Astrocyte of the cerebellum (primary cell): ENCODE data around the gene SLC36A2.
"Not testable (repeated sequence)": the region's sequence is repeated elsewhere in the genome, so short reads cannot be mapped to it uniquely, and the experiment has no call there.

Source experiments
- DNase-seq: peaks from one replicate; pipeline ENCODE4 v3.0.0-alpha.2; 2011; ENCODE audit warnings: low read depth
- H3K4me3 ChIP-seq: 2 replicates; pipeline ENCODE4 v1.5.1; 2011; ENCODE audit warnings: mild to moderate bottlenecking, low read depth, low read length, moderate library complexity
- CTCF ChIP-seq: IDR thresholded peaks from 2 replicates; pipeline ENCODE4 v1.5.1; 2012; ENCODE audit warnings: low read length, low read depth, moderate library complexity, mild to moderate bottlenecking; ENCODE audit errors: missing control alignments
- in situ Hi-C: cut with HindIII; loops from 2 replicates; pipeline ENCODE4 v1.10.0; 2017; ENCODE audit warnings: low sequenced_read_pairs

SLC36A2 gene

GRCh38 chr5:151374539-151374938, 27.2 kb upstream of the SLC36A2 start:
- in situ Hi-C loops = no loop called here
- H3K4me3 ChIP-seq = no peak overlapping the region
- no peak for TF ChIP-seq CTCF
- DNase-seq = no peak

- H3K4me3 ChIP-seq, DNase-seq, in situ Hi-C loops: not testable (repeated sequence)
Measured at GRCh38 chr5:151367038-151367437, 19.7 kb upstream of the SLC36A2 start.

GRCh38 chr5:151363673-151364072, 16.3 kb upstream of the SLC36A2 start:
- TF ChIP-seq CTCF = no peak
- H3K4me3 ChIP-seq = no peak overlapping the region
- DNase-seq = no peak
- in situ Hi-C loops = no loop called here

GRCh38 chr5:151362970-151363369, 15.6 kb upstream of the SLC36A2 start:
- in situ Hi-C loops = no loop called here
- no peak for TF ChIP-seq CTCF
- no peak for DNase-seq
- no peak overlapping the region for H3K4me3 ChIP-seq

GRCh38 chr5:151359391-151359790, 12.0 kb upstream of the SLC36A2 start:
- no peak for TF ChIP-seq CTCF
- in situ Hi-C loops = no loop called here
- no peak overlapping the region for H3K4me3 ChIP-seq
- no peak for DNase-seq

GRCh38 chr5:151357792-151358191, 10.4 kb upstream of the SLC36A2 start:
- no peak for DNase-seq
- in situ Hi-C loops = no loop called here
- no peak overlapping the region for H3K4me3 ChIP-seq
- TF ChIP-seq CTCF = no peak

GRCh38 chr5:151357097-151357496, 9.7 kb upstream of the SLC36A2 start:
- no peak for TF ChIP-seq CTCF
- H3K4me3 ChIP-seq = no peak overlapping the region
- in situ Hi-C loops = no loop called here

More at GRCh38 chr5:151357097-151357496, 9.7 kb upstream of the SLC36A2 start:
- no peak for DNase-seq
